HG03565 (cell line): ENCODE measurements around the gene RGS19.
A peak's percentile ranks its signal among the peaks of the same experiment; 100 is the strongest.
"Not testable (repeated sequence)": the region's sequence is repeated elsewhere in the genome, so short reads cannot be mapped to it uniquely, and the experiment has no call there.

Experiments used
- ATAC-seq: cut with Tn5 transposase; IDR thresholded peaks from one replicate; pipeline ENCODE4 v1.9.1; 2021; ENCODE audit warnings: mild to moderate bottlenecking, moderate library complexity; ENCODE audit not compliant: unreplicated experiment

Gene RGS19

GRCh38 chr20:64079273-64080012 lies at the start of gene RGS19:
Gene RGS19, minus strand, starts transcription at chr20:64079518. Its CDS starts 2,632 bp downstream, at chr20:64076886.
- peak; percentile 35 for ATAC-seq

DNA sequence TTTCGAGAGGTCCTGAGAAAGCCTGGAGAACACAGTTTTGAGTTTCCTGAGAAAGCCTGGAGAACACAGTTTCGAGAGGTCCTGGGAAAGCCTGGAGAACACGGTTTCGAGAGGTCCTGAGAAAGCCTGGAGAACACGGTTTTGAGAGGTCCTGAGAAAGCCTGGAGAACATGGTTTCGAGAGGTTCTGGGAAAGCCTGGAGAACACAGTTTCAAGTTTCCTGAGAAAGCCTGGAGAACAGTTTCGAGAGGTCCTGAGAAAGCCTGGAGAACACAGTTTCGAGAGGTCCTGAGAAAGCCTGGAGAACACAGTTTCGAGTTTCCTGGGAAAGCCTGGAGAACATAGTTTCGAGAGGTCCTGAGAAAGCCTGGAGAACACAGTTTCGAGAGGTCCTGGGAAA lies 44.2 kb upstream of the RGS19 start:
- not testable (repeated sequence) for ATAC-seq

GRCh38 chr20:64122927-64123326 lies 43.6 kb upstream of the RGS19 start:
- ATAC-seq, result not testable (repeated sequence)

DNA sequence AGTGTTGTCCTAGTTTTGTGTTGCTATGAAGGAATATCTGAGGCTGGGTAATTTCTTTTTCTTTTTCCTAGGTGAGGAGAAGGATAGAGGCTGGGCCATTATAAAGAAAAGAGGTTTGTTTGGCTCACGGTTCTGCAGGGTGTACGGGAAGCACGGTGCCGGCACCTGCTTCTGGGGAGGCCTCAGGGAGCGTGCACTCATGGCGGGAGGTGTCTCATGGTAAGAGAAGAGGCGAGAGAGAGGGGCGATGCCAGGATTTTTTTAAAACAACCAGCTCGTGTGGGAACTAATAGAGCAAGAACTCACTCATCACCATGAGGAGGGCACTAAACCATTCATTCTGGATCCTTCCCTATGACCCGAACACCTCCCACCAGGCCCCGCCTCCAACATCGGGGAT lies 42.3 kb upstream of the RGS19 start:
- no peak for ATAC-seq

GRCh38 chr20:64119681-64120341 lies 40.5 kb upstream of the RGS19 start:
- no peak for ATAC-seq

DNA sequence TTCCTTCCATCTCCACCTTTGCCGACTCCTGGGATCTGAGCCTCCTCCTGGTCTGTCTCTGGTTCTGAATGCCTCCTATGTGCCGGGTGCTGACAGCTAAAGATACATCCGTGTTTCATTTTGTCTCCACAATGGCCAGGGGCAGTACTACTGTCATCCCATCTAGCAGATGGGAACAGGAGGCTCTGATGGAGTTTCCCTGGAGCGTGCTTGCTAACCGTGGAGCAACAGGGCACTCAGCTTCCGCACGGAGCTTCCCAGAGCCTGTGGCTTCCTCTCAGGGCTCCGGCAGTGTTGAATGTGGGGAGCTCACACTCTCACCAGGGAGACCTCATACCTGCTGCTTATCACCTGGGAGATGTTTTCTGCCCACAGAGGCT lies 40.0 kb upstream of the RGS19 start:
- no peak for ATAC-seq

DNA sequence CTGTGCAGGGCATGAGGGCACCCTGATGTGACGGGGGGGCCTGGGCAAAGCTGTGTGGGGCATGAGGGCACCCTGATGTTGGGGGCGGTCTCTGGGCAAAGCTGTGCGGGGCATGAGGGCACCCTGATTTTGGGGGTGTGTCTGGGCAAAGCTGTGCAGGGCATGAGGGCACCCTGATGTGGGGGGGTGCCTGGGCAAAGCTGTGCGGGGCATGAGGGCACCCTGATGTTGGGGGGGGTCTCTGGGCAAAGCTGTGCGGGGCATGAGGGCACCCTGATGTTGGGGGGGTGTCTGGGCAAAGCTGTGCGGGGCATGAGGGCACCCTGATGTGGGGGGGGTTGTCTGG lies 38.1 kb upstream of the RGS19 start:
- ATAC-seq, result not testable (repeated sequence)

- no peak for ATAC-seq
These were observed 37.5 kb upstream of the RGS19 start for GRCh38 chr20:64116541-64117431.

DNA sequence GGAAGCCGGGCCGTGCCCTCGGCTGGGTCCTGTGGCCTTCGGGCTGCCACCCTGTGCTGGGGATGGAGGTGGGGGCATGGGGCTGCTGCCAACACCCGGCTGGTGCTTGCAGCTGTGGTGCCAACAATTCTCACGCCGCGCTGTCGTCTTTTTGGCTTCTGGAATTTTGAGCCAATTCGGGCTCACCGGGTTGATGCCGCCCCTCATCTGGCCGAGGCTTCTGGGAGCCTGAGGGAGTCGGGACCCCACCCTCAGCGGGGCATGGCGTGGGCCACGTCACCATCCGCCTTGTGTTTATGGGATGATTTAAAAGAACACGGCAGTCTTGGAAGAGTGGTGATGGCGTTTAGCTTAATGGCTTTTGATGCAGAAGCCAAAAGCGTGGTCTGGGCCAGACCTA lies 36.7 kb upstream of the RGS19 start:
- no peak for ATAC-seq

- no peak for ATAC-seq
These were observed 36.0 kb upstream of the RGS19 start for GRCh38 chr20:64115171-64115911.

- no peak for ATAC-seq
These were observed 35.1 kb upstream of the RGS19 start for GRCh38 chr20:64114356-64114971.

- no peak for ATAC-seq
These were observed 34.6 kb upstream of the RGS19 start for GRCh38 chr20:64113796-64114355.

DNA sequence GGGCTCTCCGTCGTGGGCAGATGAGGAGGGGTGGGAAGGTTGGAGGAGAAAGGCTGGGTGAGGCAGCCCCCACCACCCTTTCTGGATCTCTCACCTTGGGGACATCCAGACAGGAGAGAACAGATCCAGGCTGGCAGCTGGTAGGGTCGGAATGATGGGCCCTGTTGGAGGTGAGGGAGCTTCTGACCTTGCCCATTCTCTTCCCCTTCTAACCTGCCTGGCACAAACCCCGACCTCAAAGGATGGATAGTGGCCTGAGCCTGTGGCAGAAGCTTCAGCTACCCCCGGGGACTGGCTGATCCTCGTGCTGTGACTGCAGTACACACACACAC lies 34.1 kb upstream of the RGS19 start:
- ATAC-seq, result no peak

- no peak for ATAC-seq
These were observed 33.5 kb upstream of the RGS19 start for GRCh38 chr20:64112691-64113443.

DNA sequence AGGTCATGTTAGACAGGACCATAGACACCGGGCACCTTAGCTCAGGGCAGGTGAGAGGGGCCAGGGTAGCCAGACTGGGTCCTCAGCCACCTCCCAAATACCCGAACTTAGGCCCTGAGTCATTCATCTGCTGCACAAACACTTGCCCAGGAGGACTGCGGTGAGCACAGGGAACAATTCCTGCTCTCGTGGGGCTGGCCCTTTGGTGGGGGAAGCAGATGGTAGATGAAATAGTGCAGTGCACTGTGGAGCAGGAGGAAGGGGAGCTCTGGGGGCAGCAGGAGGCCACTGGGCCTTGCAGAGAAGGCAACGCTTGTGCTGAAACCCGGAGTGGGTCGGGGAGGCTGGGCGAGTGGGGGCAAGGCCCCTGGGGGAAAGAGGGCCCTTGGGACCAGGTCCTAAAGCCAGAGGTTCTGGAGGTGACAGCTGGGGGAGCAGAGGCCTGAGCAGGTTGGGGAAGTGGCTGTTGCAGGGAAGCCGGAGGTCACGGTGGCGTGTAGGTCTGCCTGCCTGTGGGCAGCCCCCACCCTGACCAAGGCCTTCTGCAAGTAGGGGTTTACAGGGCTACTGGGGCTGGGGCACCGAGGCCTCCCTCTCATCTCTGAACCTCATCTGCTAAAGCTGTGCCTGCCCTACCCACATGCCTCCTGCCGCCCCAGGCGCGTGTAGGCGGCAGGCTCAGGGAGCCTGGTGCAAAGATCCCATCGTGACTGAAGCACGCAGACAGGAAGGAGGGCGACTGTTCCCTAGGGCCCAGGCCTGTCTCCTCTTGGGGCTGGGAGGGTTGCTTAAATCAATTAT lies 32.7 kb upstream of the RGS19 start:
- ATAC-seq, result no peak

GRCh38 chr20:64110411-64111068 lies 31.2 kb upstream of the RGS19 start:
- no peak for ATAC-seq

DNA sequence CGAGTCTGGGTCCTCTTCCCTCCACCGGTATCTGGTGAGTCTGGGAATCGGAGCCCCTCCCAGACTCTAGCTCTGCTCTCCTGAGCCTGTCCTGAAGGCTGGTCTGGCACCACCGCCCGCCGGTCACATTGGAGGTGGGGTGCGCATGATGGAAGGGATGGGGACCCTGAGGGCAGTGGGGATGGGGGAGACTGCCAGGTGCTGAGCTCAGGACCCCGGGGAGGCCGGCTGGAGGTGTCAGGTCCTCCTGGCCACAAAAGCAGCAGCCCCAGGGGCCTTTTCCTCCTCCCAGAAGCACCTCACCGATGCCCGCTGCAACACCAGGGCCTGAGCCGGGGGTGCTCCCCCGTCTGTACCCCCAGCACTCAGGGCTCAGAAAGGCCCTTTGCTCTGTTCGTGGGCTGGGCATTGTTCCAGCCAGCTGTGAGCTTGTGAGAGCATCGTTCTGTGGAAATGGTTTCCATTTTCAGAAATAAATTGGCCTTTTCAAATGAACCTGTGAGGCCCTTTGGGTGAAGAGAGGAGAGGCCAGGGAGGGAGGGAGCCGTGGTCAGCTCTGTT lies 30.6 kb upstream of the RGS19 start:
- ATAC-seq, result no peak
